ENCODE results near the gene RNGTT. TPM values are rescaled to one million over a fixed set of nuclear protein-coding genes. Genes with fewer than 3 reads are reported as not detected.

RNGTT gene
- total RNA-seq, 1 experiment from 2014 or later = 15.7 TPM

DNA sequence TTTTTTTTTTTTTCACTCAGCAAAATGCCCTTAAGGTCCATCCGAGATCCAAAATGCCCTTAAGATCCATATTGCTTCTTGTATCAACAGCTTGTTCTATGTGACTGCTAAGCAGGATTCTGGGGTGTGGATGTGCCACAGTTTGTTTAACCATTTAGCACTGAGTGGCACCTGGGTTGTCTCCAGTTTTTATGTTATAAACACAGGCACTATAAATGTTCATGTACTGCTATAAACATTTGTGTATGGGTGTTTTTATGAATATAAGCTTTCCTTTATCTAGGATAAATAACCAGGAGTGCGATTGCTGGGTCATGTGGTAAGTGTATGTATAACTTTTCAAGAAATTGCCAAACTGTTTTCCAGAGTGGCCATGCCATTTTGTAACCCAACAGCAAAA is 386.0 kb downstream of the RNGTT start:
- ATAC-seq (no peak), DNase-seq (no peak)
- no peak overlapping the region for H2AFZ ChIP-seq (ENCODE audit: low read length)
- BruUV-seq (replicated peaks) = no TSS peak
- ChIA-PET POLR2A (ENCODE audit: unreplicated experiment) (no interaction called here), CTCF (no interaction called here)
- no peaks in the 10 kb centered on the region for H3K9me3 ChIP-seq (ENCODE audit: low read length)
- H3K27ac ChIP-seq (ENCODE audit: low read length) = no peak overlapping the region
- H3K9me2 ChIP-seq (replicated peaks; ENCODE audit: low read length) = no peaks in the 10 kb centered on the region
- no peak for TF ChIP-seq EZH2 (IDR thresholded peaks at IDR 0.05; ENCODE audit: low read length, unreplicated experiment)
- TF ChIP-seq CTCF (conservative IDR thresholded peaks at IDR 0.05; ENCODE audit: low read depth, low read length) = no peak
- TF ChIP-seq EZH2phosphoT487 (IDR thresholded peaks at IDR 0.05; ENCODE audit: borderline replicate concordance, low read length) = no peak
- intact Hi-C loops (cut with micrococcal nuclease) = no loop called here
- no peaks in the 10 kb centered on the region for H3K36me3 ChIP-seq (ENCODE audit: low read depth, low read length)
- H3K4me1 ChIP-seq (ENCODE audit: insufficient read depth, low read length) = no peaks in the 10 kb centered on the region
- no peaks in the 10 kb centered on the region for H4K20me1 ChIP-seq (ENCODE audit: low read length)
- no peak overlapping the region for H3K4me2 ChIP-seq (ENCODE audit: low read length)
- H3K27me3 ChIP-seq (ENCODE audit: low read length) = peaks cover 27% of the 10 kb centered on the region
- no peaks in the 10 kb centered on the region for H3K79me2 ChIP-seq (ENCODE audit: low read length)
- H3K9ac ChIP-seq (ENCODE audit: low read length) = no peak overlapping the region
- H3K4me3 ChIP-seq (ENCODE audit: low read length) = no peak overlapping the region
- H3F3A ChIP-seq (ENCODE audit: low read length, unreplicated experiment) = no peaks in the 10 kb centered on the region

- no peak overlapping the region for H2AFZ ChIP-seq (ENCODE audit: low read length)
- BruUV-seq (replicated peaks) = no TSS peak
- intact Hi-C loops (cut with micrococcal nuclease) = no loop called here
- ChIA-PET POLR2A (ENCODE audit: unreplicated experiment) (no interaction called here), CTCF (no interaction called here)
- H3K36me3 ChIP-seq (ENCODE audit: low read depth, low read length) = no peaks in the 10 kb centered on the region
- no peak overlapping the region for H3K9ac ChIP-seq (ENCODE audit: low read length)
- no peaks in the 10 kb centered on the region for H4K20me1 ChIP-seq (ENCODE audit: low read length)
- no peak for ATAC-seq
- H3K4me1 ChIP-seq (ENCODE audit: insufficient read depth, low read length) = no peaks in the 10 kb centered on the region
- no peaks in the 10 kb centered on the region for H3K9me3 ChIP-seq (ENCODE audit: low read length)
- H3K4me3 ChIP-seq (ENCODE audit: low read length) = no peak overlapping the region
- no peaks in the 10 kb centered on the region for H3F3A ChIP-seq (ENCODE audit: low read length, unreplicated experiment)
- H3K4me2 ChIP-seq (ENCODE audit: low read length) = no peak overlapping the region
- H3K27ac ChIP-seq (ENCODE audit: low read length) = no peak overlapping the region
- H3K27me3 ChIP-seq (ENCODE audit: low read length) = peaks cover 23% of the 10 kb centered on the region
- TF ChIP-seq EZH2phosphoT487 (IDR thresholded peaks at IDR 0.05; ENCODE audit: borderline replicate concordance, low read length) (no peak), CTCF (conservative IDR thresholded peaks at IDR 0.05; ENCODE audit: low read depth, low read length) (no peak), EZH2 (IDR thresholded peaks at IDR 0.05; ENCODE audit: low read length, unreplicated experiment) (no peak)
- DNase-seq = no peak
- no peaks in the 10 kb centered on the region for H3K79me2 ChIP-seq (ENCODE audit: low read length)
- H3K9me2 ChIP-seq (replicated peaks; ENCODE audit: low read length) = no peaks in the 10 kb centered on the region
These were observed 387.9 kb downstream of the RNGTT start for GRCh38 chr6:88575536-88575935.

GRCh38 chr6:88574651-88575050 is 388.8 kb downstream of the RNGTT start:
- Histone ChIP-seq H3K27me3 (ENCODE audit: low read length) (peaks cover 17% of the 10 kb centered on the region), H3K27ac (ENCODE audit: low read length) (no peak overlapping the region), H3K4me2 (ENCODE audit: low read length) (no peak overlapping the region), H3K4me3 (ENCODE audit: low read length) (no peak overlapping the region), H4K20me1 (ENCODE audit: low read length) (no peaks in the 10 kb centered on the region), H3K79me2 (ENCODE audit: low read length) (no peaks in the 10 kb centered on the region), H3K4me1 (ENCODE audit: insufficient read depth, low read length) (no peaks in the 10 kb centered on the region), H3K9me3 (ENCODE audit: low read length) (no peaks in the 10 kb centered on the region), H3K9me2 (replicated peaks; ENCODE audit: low read length) (no peaks in the 10 kb centered on the region), H2AFZ (ENCODE audit: low read length) (no peak overlapping the region), H3K9ac (ENCODE audit: low read length) (no peak overlapping the region), H3K36me3 (ENCODE audit: low read depth, low read length) (no peaks in the 10 kb centered on the region), H3F3A (ENCODE audit: low read length, unreplicated experiment) (no peaks in the 10 kb centered on the region)
- intact Hi-C loops (cut with micrococcal nuclease) = no loop called here
- ChIA-PET CTCF (no interaction called here), POLR2A (ENCODE audit: unreplicated experiment) (no interaction called here)
- no peak for TF ChIP-seq EZH2 (IDR thresholded peaks at IDR 0.05; ENCODE audit: low read length, unreplicated experiment)
- no peak for TF ChIP-seq CTCF (conservative IDR thresholded peaks at IDR 0.05; ENCODE audit: low read depth, low read length)
- no peak for TF ChIP-seq EZH2phosphoT487 (IDR thresholded peaks at IDR 0.05; ENCODE audit: borderline replicate concordance, low read length)
- ATAC-seq (no peak), DNase-seq (no peak)
- BruUV-seq (replicated peaks) = no TSS peak

Measured in PC-3 (cell line).